ENCODE results near the gene RGS3. TPM values are rescaled to one million over a fixed set of nuclear protein-coding genes. Genes with fewer than 3 reads are reported as not detected.

The RGS3 gene
- total and polyA plus RNA-seq, 2 of the 13 experiments (the other 11 are each of a cell fraction or from before 2014, with no cell fraction given): 17.1 to 28.8 TPM

DNA sequence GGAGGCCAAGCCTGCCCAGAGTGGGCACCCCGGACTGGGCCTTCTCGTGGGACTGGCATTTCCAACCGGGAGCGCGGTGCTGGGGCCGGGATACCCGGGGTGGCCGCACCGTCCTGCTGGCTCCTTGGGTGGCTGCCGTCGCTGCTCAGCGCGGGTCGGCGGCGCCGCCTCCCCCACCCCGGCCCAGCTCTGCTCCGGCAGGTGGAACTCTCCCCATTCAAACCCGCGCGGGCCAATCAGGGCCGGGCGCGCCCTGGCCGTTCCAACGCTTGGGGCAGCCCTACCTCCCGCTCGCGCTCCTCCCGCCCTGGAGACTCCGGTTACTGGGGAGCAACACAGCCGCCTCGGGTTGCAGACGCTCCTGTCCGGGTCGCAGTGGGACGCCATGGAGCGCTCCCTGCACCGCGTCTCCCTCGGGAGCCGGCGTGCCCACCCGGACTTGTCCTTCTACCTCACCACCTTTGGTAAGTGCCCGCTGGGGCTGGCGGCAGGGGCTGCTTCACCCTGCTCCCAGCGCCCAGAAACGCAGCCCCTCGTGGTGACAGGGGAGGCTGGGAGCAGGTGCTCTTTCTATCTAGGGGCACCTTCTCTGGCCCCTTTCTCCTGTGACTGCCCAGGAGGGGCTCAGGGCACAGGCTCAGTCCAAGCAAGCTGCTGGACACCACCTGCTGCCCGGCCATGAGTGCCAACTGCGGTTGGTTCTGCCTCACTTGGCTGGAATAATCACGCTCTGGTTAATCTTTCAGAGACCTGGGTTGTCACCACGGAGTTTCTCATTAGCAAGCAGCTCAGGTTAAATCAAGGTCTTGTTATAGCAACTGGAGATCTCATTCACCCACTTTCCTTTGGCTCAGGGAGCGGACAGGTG, at the start of gene RGS3 (continued):
- TF ChIP-seq ZNF790 (CRISPR knock-in tag; IDR thresholded peaks at IDR 0.05; ENCODE audit: borderline replicate concordance) (0 out of 2 replicates have a peak, but pooled peaks have one; percentile 39), ZNF235 (CRISPR knock-in tag; IDR thresholded peaks at IDR 0.05; ENCODE audit: borderline replicate concordance) (no peak), CBX2 (IDR thresholded peaks at IDR 0.05; ENCODE audit: low read depth, low read length) (no peak), CBX2 (CRISPR knock-in tag; IDR thresholded peaks at IDR 0.05; ENCODE audit: low read depth) (no peak), ETV6 (CRISPR knock-in tag; conservative IDR thresholded peaks at IDR 0.05) (no peak), MAF1 (CRISPR knock-in tag; IDR thresholded peaks at IDR 0.05; ENCODE audit: borderline replicate concordance) (0 out of 2 replicates have a peak, but pooled peaks have one; percentile 74), NR3C1 (CRISPR knock-in tag; IDR thresholded peaks at IDR 0.05) (no peak), FOXJ3 (CRISPR knock-in tag; IDR thresholded peaks at IDR 0.05; ENCODE audit: borderline replicate concordance) (0 out of 2 replicates have a peak, but pooled peaks have one; percentile 57), REPIN1 (CRISPR knock-in tag; IDR thresholded peaks at IDR 0.05; ENCODE audit: borderline replicate concordance, low read depth) (no peak), ZNF383 (CRISPR knock-in tag; IDR thresholded peaks at IDR 0.05; ENCODE audit: borderline replicate concordance) (no peak), CBX5 (CRISPR knock-in tag; IDR thresholded peaks at IDR 0.05; ENCODE audit: borderline replicate concordance) (0 out of 2 replicates have a peak, but pooled peaks have one; percentile 25), SNAI1 (CRISPR knock-in tag; IDR thresholded peaks at IDR 0.05; ENCODE audit: borderline replicate concordance) (peak; percentile 89), RAD21 (CRISPR knock-in tag; IDR thresholded peaks at IDR 0.05) (peak; percentile 33; the same call in 1 of the 2 replicates)
- TF ChIP-seq, protein P1, sequence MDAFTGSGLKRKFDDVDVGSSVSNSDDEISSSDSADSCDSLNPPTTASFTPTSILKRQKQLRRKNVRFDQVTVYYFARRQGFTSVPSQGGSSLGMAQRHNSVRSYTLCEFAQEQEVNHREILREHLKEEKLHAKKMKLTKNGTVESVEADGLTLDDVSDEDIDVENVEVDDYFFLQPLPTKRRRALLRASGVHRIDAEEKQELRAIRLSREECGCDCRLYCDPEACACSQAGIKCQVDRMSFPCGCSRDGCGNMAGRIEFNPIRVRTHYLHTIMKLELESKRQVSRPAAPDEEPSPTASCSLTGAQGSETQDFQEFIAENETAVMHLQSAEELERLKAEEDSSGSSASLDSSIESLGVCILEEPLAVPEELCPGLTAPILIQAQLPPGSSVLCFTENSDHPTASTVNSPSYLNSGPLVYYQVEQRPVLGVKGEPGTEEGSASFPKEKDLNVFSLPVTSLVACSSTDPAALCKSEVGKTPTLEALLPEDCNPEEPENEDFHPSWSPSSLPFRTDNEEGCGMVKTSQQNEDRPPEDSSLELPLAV (CRISPR knock-in tag; conservative IDR thresholded peaks at IDR 0.05; ENCODE audit: low read depth): no peak
- TF ChIP-seq, protein P2, sequence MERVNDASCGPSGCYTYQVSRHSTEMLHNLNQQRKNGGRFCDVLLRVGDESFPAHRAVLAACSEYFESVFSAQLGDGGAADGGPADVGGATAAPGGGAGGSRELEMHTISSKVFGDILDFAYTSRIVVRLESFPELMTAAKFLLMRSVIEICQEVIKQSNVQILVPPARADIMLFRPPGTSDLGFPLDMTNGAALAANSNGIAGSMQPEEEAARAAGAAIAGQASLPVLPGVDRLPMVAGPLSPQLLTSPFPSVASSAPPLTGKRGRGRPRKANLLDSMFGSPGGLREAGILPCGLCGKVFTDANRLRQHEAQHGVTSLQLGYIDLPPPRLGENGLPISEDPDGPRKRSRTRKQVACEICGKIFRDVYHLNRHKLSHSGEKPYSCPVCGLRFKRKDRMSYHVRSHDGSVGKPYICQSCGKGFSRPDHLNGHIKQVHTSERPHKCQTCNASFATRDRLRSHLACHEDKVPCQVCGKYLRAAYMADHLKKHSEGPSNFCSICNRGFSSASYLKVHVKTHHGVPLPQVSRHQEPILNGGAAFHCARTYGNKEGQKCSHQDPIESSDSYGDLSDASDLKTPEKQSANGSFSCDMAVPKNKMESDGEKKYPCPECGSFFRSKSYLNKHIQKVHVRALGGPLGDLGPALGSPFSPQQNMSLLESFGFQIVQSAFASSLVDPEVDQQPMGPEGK (CRISPR knock-in tag; IDR thresholded peaks at IDR 0.05): peak; percentile 59; the same call in 1 of the 2 replicates
- TF ChIP-seq, protein P3, sequence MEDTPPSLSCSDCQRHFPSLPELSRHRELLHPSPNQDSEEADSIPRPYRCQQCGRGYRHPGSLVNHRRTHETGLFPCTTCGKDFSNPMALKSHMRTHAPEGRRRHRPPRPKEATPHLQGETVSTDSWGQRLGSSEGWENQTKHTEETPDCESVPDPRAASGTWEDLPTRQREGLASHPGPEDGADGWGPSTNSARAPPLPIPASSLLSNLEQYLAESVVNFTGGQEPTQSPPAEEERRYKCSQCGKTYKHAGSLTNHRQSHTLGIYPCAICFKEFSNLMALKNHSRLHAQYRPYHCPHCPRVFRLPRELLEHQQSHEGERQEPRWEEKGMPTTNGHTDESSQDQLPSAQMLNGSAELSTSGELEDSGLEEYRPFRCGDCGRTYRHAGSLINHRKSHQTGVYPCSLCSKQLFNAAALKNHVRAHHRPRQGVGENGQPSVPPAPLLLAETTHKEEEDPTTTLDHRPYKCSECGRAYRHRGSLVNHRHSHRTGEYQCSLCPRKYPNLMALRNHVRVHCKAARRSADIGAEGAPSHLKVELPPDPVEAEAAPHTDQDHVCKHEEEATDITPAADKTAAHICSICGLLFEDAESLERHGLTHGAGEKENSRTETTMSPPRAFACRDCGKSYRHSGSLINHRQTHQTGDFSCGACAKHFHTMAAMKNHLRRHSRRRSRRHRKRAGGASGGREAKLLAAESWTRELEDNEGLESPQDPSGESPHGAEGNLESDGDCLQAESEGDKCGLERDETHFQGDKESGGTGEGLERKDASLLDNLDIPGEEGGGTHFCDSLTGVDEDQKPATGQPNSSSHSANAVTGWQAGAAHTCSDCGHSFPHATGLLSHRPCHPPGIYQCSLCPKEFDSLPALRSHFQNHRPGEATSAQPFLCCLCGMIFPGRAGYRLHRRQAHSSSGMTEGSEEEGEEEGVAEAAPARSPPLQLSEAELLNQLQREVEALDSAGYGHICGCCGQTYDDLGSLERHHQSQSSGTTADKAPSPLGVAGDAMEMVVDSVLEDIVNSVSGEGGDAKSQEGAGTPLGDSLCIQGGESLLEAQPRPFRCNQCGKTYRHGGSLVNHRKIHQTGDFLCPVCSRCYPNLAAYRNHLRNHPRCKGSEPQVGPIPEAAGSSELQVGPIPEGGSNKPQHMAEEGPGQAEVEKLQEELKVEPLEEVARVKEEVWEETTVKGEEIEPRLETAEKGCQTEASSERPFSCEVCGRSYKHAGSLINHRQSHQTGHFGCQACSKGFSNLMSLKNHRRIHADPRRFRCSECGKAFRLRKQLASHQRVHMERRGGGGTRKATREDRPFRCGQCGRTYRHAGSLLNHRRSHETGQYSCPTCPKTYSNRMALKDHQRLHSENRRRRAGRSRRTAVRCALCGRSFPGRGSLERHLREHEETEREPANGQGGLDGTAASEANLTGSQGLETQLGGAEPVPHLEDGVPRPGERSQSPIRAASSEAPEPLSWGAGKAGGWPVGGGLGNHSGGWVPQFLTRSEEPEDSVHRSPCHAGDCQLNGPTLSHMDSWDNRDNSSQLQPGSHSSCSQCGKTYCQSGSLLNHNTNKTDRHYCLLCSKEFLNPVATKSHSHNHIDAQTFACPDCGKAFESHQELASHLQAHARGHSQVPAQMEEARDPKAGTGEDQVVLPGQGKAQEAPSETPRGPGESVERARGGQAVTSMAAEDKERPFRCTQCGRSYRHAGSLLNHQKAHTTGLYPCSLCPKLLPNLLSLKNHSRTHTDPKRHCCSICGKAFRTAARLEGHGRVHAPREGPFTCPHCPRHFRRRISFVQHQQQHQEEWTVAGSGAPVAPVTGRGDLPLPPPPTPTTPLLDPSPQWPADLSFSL (CRISPR knock-in tag; IDR thresholded peaks at IDR 0.05): 0 out of 2 replicates have a peak, but pooled peaks have one; percentile 23
- TF ChIP-seq, protein P4, sequence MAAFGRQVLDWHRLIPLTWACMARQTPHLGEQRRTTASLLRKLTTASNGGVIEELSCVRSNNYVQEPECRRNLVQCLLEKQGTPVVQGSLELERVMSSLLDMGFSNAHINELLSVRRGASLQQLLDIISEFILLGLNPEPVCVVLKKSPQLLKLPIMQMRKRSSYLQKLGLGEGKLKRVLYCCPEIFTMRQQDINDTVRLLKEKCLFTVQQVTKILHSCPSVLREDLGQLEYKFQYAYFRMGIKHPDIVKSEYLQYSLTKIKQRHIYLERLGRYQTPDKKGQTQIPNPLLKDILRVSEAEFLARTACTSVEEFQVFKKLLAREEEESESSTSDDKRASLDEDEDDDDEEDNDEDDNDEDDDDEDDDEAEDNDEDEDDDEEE (CRISPR knock-in tag; IDR thresholded peaks at IDR 0.05): no peak
